Endodermal cell (in vitro differentiated cells): Measurements from ENCODE around the gene PHF12. TPM values are rescaled to one million over a fixed set of nuclear protein-coding genes. Genes with fewer than 3 reads are reported as not detected.

Experiments used
- DNase-seq: peaks from one replicate; pipeline ENCODE4 v3.0.0-alpha.2; 2017
- H3K27ac ChIP-seq: 2 replicates; pipeline ENCODE4 v1.5.1; 2013; ENCODE audit warnings: mild to moderate bottlenecking, low read depth, low read length, moderate library complexity
- H3K27me3 ChIP-seq: 2 replicates; pipeline ENCODE4 v1.6.1; 2013; ENCODE audit warnings: mild to moderate bottlenecking, low read length, moderate library complexity; ENCODE audit not compliant: insufficient read depth, control insufficient read depth, poor library complexity, severe bottlenecking
- H3K36me3 ChIP-seq: 2 replicates; pipeline ENCODE4 v1.7.0; 2013; ENCODE audit warnings: mild to moderate bottlenecking, low read length, moderate library complexity; ENCODE audit not compliant: control insufficient read depth, insufficient read depth
- H3K4me1 ChIP-seq: one replicate; pipeline ENCODE4 v1.7.0; 2013; ENCODE audit warnings: low read length; ENCODE audit not compliant: control insufficient read depth, insufficient read depth
- H3K4me3 ChIP-seq: 2 replicates; pipeline ENCODE4 v1.5.1; 2013; ENCODE audit warnings: mild to moderate bottlenecking, low read length, moderate library complexity
- H3K9ac ChIP-seq: 2 replicates; pipeline ENCODE4 v1.6.1; 2013; ENCODE audit warnings: mild to moderate bottlenecking, low read length, moderate library complexity; ENCODE audit not compliant: poor library complexity, severe bottlenecking; ENCODE audit errors: extremely low read depth
- H3K9me3 ChIP-seq: 2 replicates; pipeline ENCODE4 v1.6.1; 2013; ENCODE audit warnings: mild to moderate bottlenecking, low read length, moderate library complexity; ENCODE audit not compliant: control insufficient read depth
- H3K27ac Mint-ChIP-seq: 2 replicates; pipeline ENCODE4 v1.8.0; 2020; ENCODE audit warnings: mixed read lengths
- H3K27me3 Mint-ChIP-seq: 2 replicates; pipeline ENCODE4 v1.8.0; 2021; ENCODE audit warnings: mild to moderate bottlenecking, mixed read lengths; ENCODE audit not compliant: insufficient read depth
- H3K36me3 Mint-ChIP-seq: 2 replicates; pipeline ENCODE4 v1.8.0; 2020; ENCODE audit warnings: low read depth, mixed read lengths
- H3K4me1 Mint-ChIP-seq: 2 replicates; pipeline ENCODE4 v1.8.0; 2020; ENCODE audit warnings: mixed read lengths
- H3K4me3 Mint-ChIP-seq: 2 replicates; pipeline ENCODE4 v1.8.0; 2020; ENCODE audit warnings: mild to moderate bottlenecking, moderate library complexity, mixed read lengths
- H3K9me3 Mint-ChIP-seq: 2 replicates; pipeline ENCODE4 v1.8.0; 2020; ENCODE audit warnings: mild to moderate bottlenecking, mixed read lengths
- WGBS, 2 experiments: methylation state at CpG; one replicate each; pipeline versions ENCODE4 v1.1.5 to v1.1.7; 2013; ENCODE audit warnings: missing lambda C conversion rate in 2 of 2, mixed read lengths in 1 of 2; ENCODE audit not compliant: insufficient coverage in 1 of 2, insufficient read length in 1 of 2; 5-methylcytosine and 5-hydroxymethylcytosine counted together
- total RNA-seq, 2 donors: library from RNA; stranded (reverse); fragmentation: NEBNext Ultra II Directional in 1 of 2; extraction: Animal tissue kit (Norgen Biotek cat#: 25700) in 1 of 2; gene quantifications; 2 replicates in 1 of 2; 3 replicates in 1 of 2; pipeline ENCODE4 v1.2.1, GENCODE V29; 2021
- TF ChIP-seq, protein P1 (sequence below): fragments of 200-600 bp; sonication (generic); conservative IDR thresholded peaks from 2 replicates; pipeline ENCODE4 v1.5.0; 2021; ENCODE audit warnings: antibody characterized with exemption, mild to moderate bottlenecking

PHF12 gene
- total RNA-seq, 2 donors from 2014 or later = 60.0 to 61.0 TPM

DNA sequence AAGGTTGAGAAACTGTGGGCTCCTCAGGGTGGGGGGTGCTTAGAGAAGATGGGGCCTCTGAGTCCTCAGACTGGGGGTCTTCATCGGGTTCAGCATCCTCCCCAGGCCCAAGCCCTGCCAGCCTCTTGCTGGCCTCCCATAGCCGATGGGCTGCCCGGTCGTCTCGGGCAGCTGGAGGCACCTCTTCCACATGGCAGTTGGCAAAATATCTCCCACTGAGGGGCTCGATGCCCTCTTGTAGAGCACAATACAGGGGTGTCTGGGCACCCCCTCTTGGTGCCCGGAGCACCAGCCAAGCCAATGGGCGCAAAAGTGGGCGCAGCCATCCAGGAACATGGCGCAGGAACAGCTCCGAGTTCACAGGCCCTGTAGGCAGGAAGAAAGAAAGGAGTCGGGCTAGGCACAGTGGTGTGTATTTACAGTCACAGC lies 52.8 kb downstream of the PHF12 start:
- Mint-ChIP-seq H3K9me3 (no peaks in the 10 kb centered on the region), H3K36me3 (peaks cover 18% of the 10 kb centered on the region), H3K27ac (no peak overlapping the region), H3K4me1 (peaks cover 19% of the 10 kb centered on the region), H3K4me3 (no peak overlapping the region), H3K27me3 (no peaks in the 10 kb centered on the region)
- H3K27ac ChIP-seq = no peak overlapping the region
- TF ChIP-seq, protein P1, sequence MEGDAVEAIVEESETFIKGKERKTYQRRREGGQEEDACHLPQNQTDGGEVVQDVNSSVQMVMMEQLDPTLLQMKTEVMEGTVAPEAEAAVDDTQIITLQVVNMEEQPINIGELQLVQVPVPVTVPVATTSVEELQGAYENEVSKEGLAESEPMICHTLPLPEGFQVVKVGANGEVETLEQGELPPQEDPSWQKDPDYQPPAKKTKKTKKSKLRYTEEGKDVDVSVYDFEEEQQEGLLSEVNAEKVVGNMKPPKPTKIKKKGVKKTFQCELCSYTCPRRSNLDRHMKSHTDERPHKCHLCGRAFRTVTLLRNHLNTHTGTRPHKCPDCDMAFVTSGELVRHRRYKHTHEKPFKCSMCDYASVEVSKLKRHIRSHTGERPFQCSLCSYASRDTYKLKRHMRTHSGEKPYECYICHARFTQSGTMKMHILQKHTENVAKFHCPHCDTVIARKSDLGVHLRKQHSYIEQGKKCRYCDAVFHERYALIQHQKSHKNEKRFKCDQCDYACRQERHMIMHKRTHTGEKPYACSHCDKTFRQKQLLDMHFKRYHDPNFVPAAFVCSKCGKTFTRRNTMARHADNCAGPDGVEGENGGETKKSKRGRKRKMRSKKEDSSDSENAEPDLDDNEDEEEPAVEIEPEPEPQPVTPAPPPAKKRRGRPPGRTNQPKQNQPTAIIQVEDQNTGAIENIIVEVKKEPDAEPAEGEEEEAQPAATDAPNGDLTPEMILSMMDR = no peak
- peak; percentile 55 for DNase-seq
- no peak overlapping the region for H3K4me3 ChIP-seq
- H3K27me3 ChIP-seq = no peaks in the 10 kb centered on the region
- H3K9me3 ChIP-seq = no peaks in the 10 kb centered on the region
- peaks cover 26% of the 10 kb centered on the region for H3K36me3 ChIP-seq
- no peak overlapping the region for H3K9ac ChIP-seq
- 86 to 90% methylated on average over 4 to 12 of the region's 12 CpGs for WGBS, 2 experiments
- H3K4me1 ChIP-seq = no peaks in the 10 kb centered on the region

DNA sequence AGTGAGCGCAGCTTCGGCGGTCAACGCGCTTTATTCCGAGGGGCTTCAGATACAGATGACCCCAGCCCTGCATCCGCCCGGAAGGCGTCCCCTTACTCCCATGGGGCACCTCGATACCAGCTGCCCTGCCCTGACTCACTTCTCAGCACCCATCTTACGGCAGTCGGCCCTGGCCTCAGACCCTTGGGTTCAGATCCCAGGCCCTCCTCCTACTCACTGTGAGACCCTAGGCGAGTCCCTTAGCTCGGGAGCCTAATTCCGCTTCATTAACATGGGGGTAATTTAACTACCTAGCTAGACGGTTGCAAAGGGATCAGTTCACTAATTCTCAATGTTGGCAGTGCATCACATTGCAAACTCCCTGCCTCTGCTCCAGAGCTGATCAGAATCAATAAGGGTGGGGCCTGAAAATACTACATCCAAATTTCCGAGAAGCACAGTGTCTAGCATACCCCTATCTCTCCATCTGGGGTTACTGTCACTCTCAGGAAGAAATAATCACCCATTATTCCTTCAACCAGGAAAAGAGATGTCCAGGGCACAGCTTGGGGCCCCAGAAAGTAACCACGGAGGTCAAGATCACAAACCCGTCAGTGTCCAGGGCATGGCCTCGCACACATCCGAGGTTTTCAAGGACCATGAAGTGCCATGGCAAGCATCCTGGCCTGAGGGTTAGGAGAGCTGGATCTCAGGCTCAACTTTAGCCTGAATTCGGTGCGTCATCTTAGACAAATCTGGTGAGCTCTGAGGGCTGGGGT lies 53.4 kb downstream of the PHF12 start:
- no peaks in the 10 kb centered on the region for H3K4me1 ChIP-seq
- WGBS, 2 experiments = 42 to 56% methylated on average over 17 to 23 of the region's 23 CpGs
- no peaks in the 10 kb centered on the region for H3K9me3 Mint-ChIP-seq

DNA sequence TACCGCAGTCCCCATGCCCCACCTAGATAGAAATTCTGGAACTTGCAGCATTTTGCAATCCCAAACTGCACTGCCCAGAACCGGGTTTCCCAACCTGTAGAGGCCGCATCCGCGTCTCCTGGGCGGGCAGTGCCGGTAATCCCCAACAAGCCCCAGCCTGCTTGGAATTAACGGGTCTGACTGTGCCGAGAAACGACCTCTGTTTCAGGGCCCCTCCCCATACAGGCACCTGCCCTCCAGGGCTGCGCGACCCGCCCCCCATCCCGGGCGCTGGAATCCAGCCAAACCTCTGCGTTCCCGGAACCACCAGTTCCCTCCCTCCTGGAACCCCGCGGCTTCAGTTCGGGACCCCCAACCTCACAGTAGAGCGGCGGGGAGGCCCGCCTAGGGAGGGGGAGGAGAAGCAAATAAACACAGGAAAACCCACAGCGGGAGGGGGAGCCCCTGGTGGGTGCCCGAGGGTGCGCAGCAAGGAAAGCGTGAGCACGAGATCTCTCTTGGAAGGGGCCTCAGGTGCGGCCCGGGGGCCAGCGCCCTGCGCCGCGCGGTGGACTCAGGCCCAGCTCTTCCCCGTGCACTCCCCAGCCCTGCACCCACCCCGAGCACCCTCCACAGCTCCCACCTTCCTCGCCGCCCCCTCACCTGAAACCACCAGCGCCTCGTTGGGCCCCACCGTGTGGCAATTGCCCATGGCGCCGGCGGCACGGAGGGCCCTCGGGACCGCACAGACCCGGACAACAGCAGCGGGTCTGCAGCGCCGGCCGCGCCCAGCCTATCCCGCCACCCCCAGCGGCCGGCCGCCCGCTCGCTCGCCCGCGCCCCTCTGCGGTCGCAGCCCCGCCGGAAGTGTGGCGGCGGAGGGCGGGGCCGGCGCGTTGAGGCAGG lies 54.2 kb downstream of the PHF12 start, which contains the start of gene FLOT2:
TSS of gene FLOT2 (minus strand) at position 850 of the 885 bp plus-strand sequence. CDS start at position 691, 159 bp downstream.
- peak within 1 kb of the TSS; percentile 87 for H3K27ac Mint-ChIP-seq
- Histone ChIP-seq H3K9me3 (no peaks in the 10 kb centered on the region), H3K9ac (peak within 1 kb of the TSS; percentile 59), H3K4me3 (peak within 1 kb of the TSS; percentile 87), H3K36me3 (peaks cover 33% of the 10 kb centered on the region), H3K27ac (peak within 1 kb of the TSS; percentile 45), H3K4me1 (no peaks in the 10 kb centered on the region), H3K27me3 (no peaks in the 10 kb centered on the region)
- no peaks in the 10 kb centered on the region for H3K9me3 Mint-ChIP-seq
- H3K4me1 Mint-ChIP-seq = peaks cover 19% of the 10 kb centered on the region
- TF ChIP-seq, protein P1 = peak; percentile 44
- peak within 1 kb of the TSS; percentile 90 for H3K4me3 Mint-ChIP-seq
- H3K36me3 Mint-ChIP-seq = peaks cover 22% of the 10 kb centered on the region
- WGBS, 2 experiments = 0% methylated on average over 21 to 73 of the region's 73 CpGs
- no peaks in the 10 kb centered on the region for H3K27me3 Mint-ChIP-seq
- peak; percentile 90 for DNase-seq

More for the DNA sequence above, 53.4 kb downstream of the PHF12 start:
- Mint-ChIP-seq H3K27me3 (no peaks in the 10 kb centered on the region), H3K4me1 (peaks cover 19% of the 10 kb centered on the region), H3K4me3 (peak overlapping the region; percentile 90), H3K27ac (peak overlapping the region; percentile 87), H3K36me3 (peaks cover 21% of the 10 kb centered on the region)
- no peaks in the 10 kb centered on the region for H3K9me3 ChIP-seq
- H3K4me3 ChIP-seq = peak overlapping the region; percentile 87
- peaks cover 32% of the 10 kb centered on the region for H3K36me3 ChIP-seq
- TF ChIP-seq, protein P1 = no peak
- no peak overlapping the region for H3K9ac ChIP-seq
- H3K27me3 ChIP-seq = no peaks in the 10 kb centered on the region
- peak; percentile 45 for DNase-seq
- H3K27ac ChIP-seq = no peak overlapping the region
